ENCODE measurements around the gene OPA3. TPM values are rescaled to one million over a fixed set of nuclear protein-coding genes. Genes with fewer than 3 reads are reported as not detected.
"Not testable (repeated sequence)": the region's sequence is repeated elsewhere in the genome, so short reads cannot be mapped to it uniquely, and the experiment has no call there.

The OPA3 gene
- 13.0 TPM for total RNA-seq
- long read RNA-seq, full-length matches to known transcripts, result 5 of 13 reads
- long read RNA-seq, partial matches to known transcripts, result 0 of 13 reads
- long read RNA-seq, other reads (novel, unspliced or antisense), result 8 of 13 reads

DNA sequence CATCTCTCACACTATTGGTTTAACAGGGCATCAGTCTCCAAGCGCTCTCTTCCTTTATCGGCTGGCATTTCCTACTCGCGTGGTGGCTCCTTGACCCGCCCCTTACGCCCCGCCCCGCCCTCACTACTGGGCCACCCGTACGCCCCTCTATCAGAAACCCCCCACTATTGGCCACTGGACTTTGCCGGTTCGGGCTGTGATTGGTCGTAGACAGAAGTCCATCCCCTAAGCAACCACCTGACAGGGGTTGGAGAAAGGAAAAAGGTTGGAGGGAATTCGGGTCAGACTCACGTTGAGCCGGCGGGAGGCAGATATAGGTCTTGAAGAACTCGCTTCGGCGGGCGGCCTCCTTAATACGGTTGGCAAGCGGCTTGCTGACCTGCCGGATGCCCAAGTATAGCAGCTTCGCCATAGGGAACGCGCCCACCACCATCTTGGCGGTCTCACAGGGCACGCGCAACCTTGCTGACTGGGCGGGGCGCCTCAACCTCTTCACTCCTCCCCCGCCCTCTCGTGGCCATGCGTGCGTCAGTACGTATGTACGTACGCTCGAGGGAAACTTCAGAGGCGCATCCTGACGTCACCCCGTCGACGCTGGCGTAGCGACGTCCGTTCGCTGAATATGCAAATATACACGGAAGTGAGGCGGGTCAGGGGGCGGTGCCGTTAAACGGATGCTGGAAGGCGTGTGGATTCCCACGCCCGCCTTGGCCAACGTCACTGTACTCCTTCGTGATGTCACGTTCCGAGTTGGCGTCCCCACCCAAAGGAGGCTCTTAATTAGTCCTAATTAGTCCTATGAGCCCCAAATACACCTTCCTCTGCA lies at the start of gene OPA3:
Gene OPA3 (minus strand): TSS at position 471 of the 826 bp plus-strand sequence. CDS start 38 bp downstream, at position 433.
- TF ChIP-seq, protein P1, sequence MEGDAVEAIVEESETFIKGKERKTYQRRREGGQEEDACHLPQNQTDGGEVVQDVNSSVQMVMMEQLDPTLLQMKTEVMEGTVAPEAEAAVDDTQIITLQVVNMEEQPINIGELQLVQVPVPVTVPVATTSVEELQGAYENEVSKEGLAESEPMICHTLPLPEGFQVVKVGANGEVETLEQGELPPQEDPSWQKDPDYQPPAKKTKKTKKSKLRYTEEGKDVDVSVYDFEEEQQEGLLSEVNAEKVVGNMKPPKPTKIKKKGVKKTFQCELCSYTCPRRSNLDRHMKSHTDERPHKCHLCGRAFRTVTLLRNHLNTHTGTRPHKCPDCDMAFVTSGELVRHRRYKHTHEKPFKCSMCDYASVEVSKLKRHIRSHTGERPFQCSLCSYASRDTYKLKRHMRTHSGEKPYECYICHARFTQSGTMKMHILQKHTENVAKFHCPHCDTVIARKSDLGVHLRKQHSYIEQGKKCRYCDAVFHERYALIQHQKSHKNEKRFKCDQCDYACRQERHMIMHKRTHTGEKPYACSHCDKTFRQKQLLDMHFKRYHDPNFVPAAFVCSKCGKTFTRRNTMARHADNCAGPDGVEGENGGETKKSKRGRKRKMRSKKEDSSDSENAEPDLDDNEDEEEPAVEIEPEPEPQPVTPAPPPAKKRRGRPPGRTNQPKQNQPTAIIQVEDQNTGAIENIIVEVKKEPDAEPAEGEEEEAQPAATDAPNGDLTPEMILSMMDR (IDR thresholded peaks at IDR 0.05), result peak; percentile 25
- Histone ChIP-seq H3K4me3 (peak within 1 kb of the TSS; percentile 83), H3K36me3 (no peaks in the 10 kb centered on the region), H3K9me3 (no peaks in the 10 kb centered on the region), H3K27me3 (no peaks in the 10 kb centered on the region), H3K27ac (peak within 1 kb of the TSS; percentile 93), H3K4me1 (peaks cover 12% of the 10 kb centered on the region)
- ATAC-seq (peak; percentile 95), DNase-seq (peak; percentile 100)
- intact Hi-C loops (cut with DNase I), result no loop called here

DNA sequence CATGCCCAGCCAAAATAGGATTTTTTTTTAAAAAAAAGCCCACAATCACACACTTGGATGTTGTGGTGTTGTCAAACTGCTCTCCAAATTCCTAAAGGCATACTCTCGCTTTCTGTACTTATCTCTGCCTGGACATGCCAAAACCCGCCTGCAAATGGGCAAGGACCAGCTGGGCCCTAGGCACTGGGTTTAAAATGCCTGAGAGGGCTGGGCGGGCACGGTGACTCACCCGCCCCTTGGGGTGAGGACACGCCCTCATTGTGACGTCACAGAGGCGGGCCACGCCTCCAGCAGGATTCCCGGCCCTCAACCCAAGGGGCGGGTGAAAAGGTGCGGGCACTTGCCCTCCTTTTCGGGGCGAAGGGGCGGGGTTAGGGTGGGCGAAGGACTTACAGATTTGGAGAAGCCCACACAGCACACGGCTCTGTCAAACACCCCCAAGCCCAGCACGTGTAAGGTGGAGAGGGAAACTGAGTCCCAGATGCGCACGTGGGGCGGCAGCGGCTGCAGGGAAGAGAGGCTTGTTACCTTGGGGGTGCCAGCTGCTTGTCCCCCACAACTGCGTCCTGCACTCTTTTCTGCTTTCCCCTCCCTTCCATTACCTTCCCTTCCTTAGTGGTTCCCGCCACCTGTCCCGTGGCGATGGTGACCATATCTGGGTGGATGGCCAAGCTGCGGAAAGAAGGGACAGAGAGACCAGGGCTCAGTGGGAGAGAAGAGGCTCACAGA lies 48.0 kb upstream of the OPA3 start:
- no peak overlapping the region for H3K27ac ChIP-seq
- DNase-seq, result peak; percentile 88
- ATAC-seq, result peak; percentile 96

DNA sequence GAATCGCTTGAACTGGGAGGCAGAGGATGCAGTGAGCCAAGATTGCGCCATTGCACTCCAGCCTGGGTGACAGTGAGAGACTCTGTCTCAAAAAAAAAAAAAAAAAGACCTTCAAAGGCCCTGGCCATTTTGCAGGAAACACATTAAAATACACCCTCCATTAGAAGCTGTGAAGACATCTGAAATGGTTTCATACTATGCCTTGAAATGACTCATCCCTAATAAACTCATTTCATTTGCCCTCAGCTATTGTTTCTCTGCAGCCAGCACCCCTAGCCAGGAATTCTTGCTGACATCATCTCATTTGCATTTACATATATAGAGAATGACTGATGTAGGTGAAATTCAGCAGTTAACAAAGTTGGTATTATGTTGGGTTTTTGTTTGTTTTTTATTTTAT lies 45.9 kb upstream of the OPA3 start:
- H3K27me3 ChIP-seq, result no peaks in the 10 kb centered on the region
- H3K4me3 ChIP-seq, result no peak overlapping the region
- DNase-seq, result no peak
- H3K4me1 ChIP-seq, result no peaks in the 10 kb centered on the region
- ATAC-seq, result no peak
- peaks cover 35% of the 10 kb centered on the region for H3K36me3 ChIP-seq
- H3K27ac ChIP-seq, result no peak overlapping the region
- intact Hi-C loops (cut with DNase I), result no loop called here
- TF ChIP-seq, protein P1 (IDR thresholded peaks at IDR 0.05), result no peak
- no peaks in the 10 kb centered on the region for H3K9me3 ChIP-seq

More for the DNA sequence above, 48.0 kb upstream of the OPA3 start:
- H3K4me3 ChIP-seq, result no peak overlapping the region
- H3K9me3 ChIP-seq, result no peaks in the 10 kb centered on the region
- no peaks in the 10 kb centered on the region for H3K4me1 ChIP-seq
- H3K36me3 ChIP-seq, result peaks cover 17% of the 10 kb centered on the region
- intact Hi-C loops (cut with DNase I), result no loop called here
- TF ChIP-seq, protein P1 (IDR thresholded peaks at IDR 0.05), result no peak
- no peaks in the 10 kb centered on the region for H3K27me3 ChIP-seq

DNA sequence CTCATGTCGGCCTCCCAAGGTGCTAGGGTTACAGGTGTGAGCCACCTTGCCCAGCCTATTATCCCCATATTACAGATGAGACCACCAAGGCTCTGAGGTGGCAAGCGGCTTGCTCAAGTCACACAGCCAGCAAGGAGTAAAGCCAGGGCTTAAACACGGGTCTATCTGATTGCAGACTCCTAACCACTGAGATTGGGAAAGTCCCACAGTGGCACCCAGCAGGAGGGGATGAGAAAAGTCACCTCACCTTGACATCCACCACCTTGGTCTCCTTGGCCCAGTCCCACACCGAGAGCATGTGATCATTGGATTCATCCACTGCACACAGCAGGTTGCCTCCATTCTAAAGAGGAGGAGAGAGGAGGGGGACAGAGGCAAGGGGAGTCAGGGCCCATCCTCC lies 45.1 kb upstream of the OPA3 start:
- no peaks in the 10 kb centered on the region for H3K9me3 ChIP-seq
- TF ChIP-seq, protein P1 (IDR thresholded peaks at IDR 0.05), result no peak
- no peak overlapping the region for H3K4me3 ChIP-seq
- DNase-seq, result no peak
- H3K27me3 ChIP-seq, result no peaks in the 10 kb centered on the region
- peaks cover 35% of the 10 kb centered on the region for H3K36me3 ChIP-seq
- intact Hi-C loops (cut with DNase I), result no loop called here
- H3K27ac ChIP-seq, result no peak overlapping the region
- no peaks in the 10 kb centered on the region for H3K4me1 ChIP-seq
- ATAC-seq, result no peak

DNA sequence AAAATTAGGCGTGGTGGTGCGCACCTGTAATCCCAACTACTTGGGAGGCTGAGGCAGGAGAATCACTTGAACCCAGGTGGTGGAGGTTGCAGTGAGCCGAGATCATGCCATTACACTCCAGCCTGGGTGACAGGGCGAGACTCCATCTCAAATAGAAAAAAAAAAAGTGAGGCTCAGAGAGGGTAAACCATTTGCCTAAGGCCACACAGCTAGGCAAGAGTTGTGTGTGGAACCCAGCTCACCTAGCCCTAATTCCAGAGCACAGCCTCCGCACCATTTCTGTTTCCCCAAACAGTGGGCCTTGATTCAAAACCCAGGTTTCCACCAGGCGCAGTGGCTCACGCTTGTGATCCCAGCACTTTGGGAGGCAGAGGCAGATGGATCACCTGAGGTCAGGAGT lies 43.6 kb upstream of the OPA3 start:
- ATAC-seq; H3K27ac ChIP-seq; H3K27me3 ChIP-seq; H3K9me3 ChIP-seq; H3K4me3 ChIP-seq; H3K4me1 ChIP-seq; DNase-seq; intact Hi-C loops (cut with DNase I): not testable (repeated sequence)
- peaks cover 36% of the 10 kb centered on the region for H3K36me3 ChIP-seq

DNA sequence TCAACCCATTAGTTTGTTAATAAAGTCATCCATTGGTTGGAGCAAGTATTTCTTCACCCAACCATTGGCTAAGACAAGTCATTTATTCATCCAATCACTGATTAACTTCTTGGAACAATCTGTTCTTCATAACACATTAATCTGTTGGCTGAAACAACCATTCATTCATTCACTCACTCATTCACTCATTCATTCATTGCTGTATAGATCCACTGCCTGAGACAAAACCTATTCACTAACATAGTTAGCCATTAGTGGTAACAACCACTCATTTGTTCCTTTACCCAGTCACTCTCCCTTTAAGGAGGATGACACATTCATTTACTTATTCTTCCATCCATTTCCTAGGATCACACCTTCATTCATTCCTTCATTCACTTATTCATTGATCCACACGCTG lies 39.4 kb upstream of the OPA3 start:
- no peaks in the 10 kb centered on the region for H3K27me3 ChIP-seq
- ATAC-seq (no peak), DNase-seq (no peak)
- no peak overlapping the region for H3K27ac ChIP-seq
- intact Hi-C loops (cut with DNase I), result no loop called here
- no peak overlapping the region for H3K4me3 ChIP-seq
- TF ChIP-seq, protein P1 (IDR thresholded peaks at IDR 0.05), result no peak
- peaks cover 45% of the 10 kb centered on the region for H3K36me3 ChIP-seq
- H3K9me3 ChIP-seq, result no peaks in the 10 kb centered on the region
- no peaks in the 10 kb centered on the region for H3K4me1 ChIP-seq

All from upper lobe of right lung (tissue), 1 donor.